NCI-H345 treated with DMSO at 0.1 percent for 48 hours (cell line): ENCODE results near the gene ERFE.

Experiments used
- DNase-seq: peaks from one replicate; lab custom pipeline; 2025; ENCODE audit not compliant: unreplicated experiment; lab: John Stamatoyannopoulos, UW

Gene ERFE

DNA sequence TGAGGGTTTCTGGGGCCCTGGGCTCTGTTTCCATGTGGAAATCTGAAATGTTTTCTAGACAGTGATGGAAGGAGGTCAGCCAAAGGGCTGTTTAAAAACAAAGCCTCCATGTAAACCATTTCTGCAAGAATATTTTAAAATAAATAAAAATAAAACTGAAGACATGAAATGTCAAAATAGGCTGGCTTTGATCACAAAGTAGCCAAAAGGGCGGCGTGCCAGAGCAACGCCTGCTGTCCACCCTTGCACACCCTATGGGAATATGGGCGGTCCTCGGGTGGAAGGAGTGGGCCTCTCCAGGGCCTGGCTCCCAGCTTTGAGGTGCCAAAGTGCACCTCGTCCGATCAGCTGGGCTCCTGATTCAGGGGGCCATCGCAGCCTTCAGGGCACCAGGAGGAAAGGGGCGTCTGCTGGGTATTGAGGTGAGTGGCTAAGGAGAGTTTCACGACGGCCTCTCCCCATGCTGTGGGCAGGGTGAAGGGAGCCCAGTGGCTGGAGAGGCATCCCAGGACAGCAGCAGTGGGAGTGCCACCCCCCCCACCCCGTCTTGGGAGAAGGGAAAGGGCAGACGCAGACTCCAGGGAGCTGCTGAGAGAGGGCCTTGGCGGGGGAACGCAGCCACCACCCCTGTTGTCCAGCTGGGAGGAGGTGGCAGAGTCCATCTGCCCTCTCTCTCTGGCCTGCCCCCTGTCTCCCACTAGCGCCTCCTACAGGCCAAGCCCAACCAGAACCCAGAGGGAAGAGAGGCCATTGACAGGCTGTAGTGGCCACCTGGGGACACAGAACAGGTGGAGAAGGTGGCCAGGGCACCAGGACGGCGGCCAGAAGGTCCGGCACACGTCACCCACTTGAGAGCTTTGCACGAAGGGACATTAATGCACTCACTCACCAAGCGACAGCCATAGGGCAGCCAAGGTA is 5.7 kb upstream of the ERFE start:
- DNase-seq, result no peak

- DNase-seq, result no peak
These were observed 4.2 kb upstream of the ERFE start for GRCh38 chr2:238154570-238154969.

- no peak for DNase-seq
These were observed 3.6 kb upstream of the ERFE start for GRCh38 chr2:238155051-238155760.

- DNase-seq, result no peak
These were observed 2.7 kb upstream of the ERFE start for GRCh38 chr2:238155761-238156694.

GRCh38 chr2:238157506-238158017 is 1.2 kb upstream of the ERFE start:
- DNase-seq, result peak; percentile 70

- peak; percentile 54 for DNase-seq
These were observed 707 bp upstream of the ERFE start for GRCh38 chr2:238158018-238158508.

GRCh38 chr2:238159071-238159539 is 335 bp downstream of the ERFE start:
- DNase-seq, result no peak

DNA sequence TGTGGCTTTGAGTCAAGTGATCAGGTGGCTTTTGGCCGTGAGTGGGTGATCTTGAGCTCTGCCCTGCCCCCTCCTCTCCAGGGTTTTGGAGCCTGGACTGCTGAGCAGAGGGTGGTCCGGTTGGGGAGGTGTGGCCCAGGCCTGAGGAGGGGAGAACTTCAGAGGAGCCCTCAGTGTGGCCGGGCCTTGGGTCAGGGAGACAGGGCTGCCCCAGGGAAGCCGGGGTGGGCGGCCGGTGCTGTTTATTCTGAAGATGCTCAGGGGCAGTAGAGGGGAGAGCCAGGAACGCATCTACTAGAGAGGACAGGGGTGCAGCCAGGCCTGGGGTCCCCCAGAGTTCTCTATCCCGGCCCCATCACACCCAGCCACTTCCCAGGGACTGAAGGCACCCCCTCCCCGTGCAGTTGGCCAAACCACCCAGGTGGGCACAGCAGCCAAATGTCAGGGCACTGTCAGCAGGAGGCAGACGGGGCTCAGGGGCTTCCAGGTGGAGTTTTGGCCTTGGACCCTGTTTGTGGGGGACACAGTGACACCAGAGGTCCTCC is 963 bp downstream of the ERFE start:
- DNase-seq, result no peak

DNA sequence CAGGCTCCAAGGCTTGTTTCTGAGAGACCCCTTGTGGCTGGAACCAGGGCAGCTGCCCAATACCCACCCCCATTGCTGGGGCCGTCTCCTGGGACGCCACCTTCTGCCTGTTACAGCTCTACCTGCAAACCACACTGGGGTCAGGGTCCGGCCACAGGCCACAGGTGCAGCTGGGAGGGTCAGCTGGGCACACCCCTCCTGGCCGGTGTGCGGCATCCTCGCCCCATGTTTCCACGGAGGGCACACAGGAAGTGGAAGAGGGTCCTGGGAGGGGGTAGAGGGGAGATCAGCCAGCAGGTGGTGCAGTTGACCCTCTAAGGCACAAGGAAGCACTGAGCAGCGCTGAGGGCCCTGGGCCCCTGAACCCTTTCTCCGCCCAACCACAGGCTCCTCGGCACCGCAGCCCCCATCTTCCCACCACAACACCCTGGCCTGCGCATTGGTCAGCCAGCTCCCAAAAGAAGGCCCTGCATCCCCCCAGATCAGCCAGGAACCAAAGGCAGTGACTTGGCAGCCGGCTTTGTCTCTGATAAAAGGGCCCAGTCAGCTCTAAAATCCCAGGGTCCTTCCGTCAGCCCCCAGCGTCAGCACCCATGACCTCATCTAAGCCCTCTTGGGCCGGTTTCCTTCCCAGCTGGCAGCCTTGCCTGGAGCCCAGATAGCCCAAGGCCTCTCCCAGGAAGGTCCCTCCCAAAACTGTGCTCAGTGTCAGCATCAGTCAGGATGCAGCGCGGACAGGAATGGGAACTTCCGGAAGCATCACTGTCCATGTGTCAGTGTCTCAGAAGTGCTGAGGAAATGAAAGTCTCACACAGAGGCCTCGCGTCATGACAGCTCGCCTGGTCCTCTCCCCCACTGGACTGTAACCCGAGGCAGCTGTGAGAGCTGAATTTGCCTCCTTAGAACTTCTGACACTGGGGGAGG is 1.7 kb downstream of the ERFE start:
- DNase-seq, result no peak

GRCh38 chr2:238161291-238162051 is 2.7 kb downstream of the ERFE start:
- no peak for DNase-seq

DNA sequence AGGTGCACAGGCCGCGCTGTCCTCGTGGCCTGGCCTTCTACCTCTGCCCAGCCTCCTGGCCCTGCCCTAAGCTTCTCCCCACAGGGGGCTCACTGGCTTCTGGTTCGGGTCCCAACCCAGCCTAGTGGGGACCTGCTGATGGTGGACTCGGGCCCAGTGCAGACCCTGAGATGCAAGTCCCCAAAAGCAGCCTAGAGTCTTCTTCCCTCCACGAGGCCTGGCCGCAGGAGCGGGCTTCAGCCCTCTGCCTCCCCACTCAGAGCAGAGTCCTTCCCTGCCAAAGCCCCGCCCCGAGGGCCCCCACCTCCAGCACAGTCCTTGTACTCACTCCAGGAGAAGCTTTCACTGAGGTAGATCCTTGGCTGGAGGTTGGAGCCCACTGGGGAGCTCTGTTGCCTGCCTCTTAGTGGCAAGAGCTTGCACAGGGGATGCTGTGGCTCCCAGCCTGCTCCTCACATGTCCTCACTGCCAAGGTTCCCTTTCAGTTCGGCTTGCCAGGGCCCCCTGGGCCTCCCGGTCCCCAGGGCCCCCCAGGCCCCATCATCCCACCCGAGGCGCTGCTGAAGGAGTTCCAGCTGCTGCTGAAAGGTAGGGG is 3.6 kb downstream of the ERFE start:
- DNase-seq, result no peak

DNA sequence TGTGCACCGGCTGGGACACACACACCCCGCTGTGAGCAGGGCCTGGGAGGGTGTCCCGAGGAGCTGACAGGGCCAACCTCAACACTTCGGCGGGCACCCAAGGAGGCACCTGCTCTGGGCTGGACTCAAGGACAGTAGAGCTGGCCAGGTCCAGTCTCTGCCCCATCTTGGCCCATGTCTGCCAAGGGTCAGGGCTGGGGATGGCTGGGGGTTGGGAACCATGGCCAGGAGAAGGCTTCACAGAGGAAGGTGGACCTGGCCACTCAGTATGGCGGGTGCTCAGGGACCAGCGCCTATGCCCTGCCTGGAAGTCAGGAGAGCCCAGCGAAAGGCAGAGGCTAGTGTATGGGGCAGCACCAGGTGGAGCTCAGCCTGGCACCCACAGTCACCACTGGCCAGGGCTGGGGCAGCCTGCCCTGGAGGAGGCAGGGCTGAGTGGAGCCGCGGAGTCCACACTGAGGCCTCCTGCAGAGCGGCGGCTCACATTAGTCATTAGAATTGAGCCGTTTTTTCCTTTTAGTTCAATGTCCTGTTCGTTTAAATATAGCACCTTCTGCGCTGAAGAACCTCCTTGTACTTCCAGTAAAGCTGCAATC is 4.2 kb downstream of the ERFE start:
- no peak for DNase-seq

- no peak for DNase-seq
These were observed 4.9 kb downstream of the ERFE start for GRCh38 chr2:238163481-238164198.

DNA sequence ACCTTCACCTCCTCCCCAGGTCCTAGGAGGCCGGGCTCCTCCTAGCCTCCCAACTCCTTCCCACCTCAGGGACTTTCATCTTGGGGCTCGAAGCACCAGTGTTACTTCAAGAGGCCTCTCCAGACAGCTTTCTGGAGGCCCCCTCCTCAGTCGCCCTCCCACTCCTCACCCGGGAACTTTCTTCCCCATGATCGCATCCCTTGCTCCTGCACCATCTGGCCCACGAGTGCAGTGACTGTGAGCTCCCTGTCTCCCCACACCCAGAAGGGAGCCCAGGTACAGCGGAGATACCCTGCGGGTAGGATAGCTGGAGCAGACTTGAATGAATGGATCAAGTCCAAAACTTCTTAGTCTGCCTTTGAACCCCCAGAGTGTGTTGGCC is 6.1 kb downstream of the ERFE start:
- no peak for DNase-seq

- no peak for DNase-seq
These were observed 6.6 kb downstream of the ERFE start for GRCh38 chr2:238165288-238165921.

DNA sequence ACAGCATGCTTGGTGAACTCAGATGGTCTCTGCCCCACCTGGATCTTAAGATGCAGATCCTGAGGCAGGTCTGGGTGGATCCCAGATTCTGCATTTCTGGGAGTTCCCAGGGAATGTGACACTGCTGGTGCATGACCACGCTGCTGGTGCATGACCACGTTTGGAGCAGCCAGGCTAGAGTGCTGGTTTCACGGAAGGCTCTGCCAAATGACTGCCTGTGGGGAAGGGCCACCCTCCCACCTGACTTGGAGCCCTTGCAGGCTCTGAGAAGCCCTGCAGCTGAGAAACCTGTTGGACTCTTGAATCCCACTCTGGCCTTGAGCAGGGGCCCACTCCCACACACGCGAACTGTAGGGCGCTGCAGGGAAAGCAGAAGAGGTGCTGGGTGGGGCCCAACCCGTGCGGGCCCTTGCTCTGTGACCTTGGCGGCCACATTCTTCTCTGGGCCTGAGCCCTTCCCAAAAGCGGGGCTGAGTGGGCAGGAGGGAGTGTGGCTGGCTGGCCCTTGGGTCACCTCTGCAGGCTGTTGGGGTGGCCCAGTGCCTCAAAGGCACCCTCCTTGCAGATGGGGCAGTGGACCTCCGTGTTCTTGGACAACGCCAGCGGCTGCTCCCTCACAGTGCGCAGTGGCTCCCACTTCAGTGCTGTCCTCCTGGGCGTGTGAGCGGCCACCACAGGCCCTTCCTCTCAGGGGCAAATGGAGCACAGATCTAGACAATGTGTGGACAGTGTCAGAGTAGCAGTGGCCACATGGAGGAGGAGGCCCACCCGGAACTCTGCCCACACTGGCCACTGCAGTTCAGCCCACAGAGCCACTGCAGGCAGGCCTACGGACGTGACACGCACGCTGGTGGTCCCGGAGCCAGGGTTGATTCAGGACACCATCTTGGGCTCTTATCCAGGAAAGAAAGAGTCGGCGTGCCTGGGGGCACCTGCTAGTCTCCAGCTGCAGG is 7.9 kb downstream of the ERFE start:
- DNase-seq, result no peak
